Measurements from ENCODE around the gene DNAJC5G.
A peak's percentile ranks its signal among the peaks of the same experiment; 100 is the strongest.

The DNAJC5G gene

GRCh38 chr2:27247893-27248292, 27.3 kb upstream of the DNAJC5G start:
- Histone ChIP-seq H3K9me3 (no peaks in the 10 kb centered on the region), H3K4me1 (peaks cover 0 to 16% (median 3%) of the 10 kb centered on the region in 4 donors), H3K36me3 (peaks cover 10 to 23% (median 19%) of the 10 kb centered on the region in 3 donors), H3K27ac (no peak overlapping the region), H3K4me3 (no peak overlapping the region), H3K27me3 (no peaks in the 10 kb centered on the region)
- no peak for TF ChIP-seq CTCF (IDR thresholded peaks at IDR 0.05)
- no peak for DNase-seq
- intact Hi-C loops (cut with DNase I; ENCODE audit: low total_unique reads), result no loop called here

GRCh38 chr2:27249159-27249890, 25.9 kb upstream of the DNAJC5G start:
- no peaks in the 10 kb centered on the region for H3K27me3 ChIP-seq
- peaks cover 0 to 8% (median 6%) of the 10 kb centered on the region in 3 donors for H3K36me3 ChIP-seq
- no peak for DNase-seq
- TF ChIP-seq CTCF (IDR thresholded peaks at IDR 0.05), result no peak
- intact Hi-C loops (cut with DNase I; ENCODE audit: low total_unique reads), result no loop called here
- H3K4me1 ChIP-seq, result peaks cover 0 to 16% (median 3%) of the 10 kb centered on the region in 4 donors
- no peak overlapping the region for H3K4me3 ChIP-seq
- H3K27ac ChIP-seq, result peak overlapping the region in 1 of 2 donors; percentile 9
- H3K9me3 ChIP-seq, result no peaks in the 10 kb centered on the region

DNA sequence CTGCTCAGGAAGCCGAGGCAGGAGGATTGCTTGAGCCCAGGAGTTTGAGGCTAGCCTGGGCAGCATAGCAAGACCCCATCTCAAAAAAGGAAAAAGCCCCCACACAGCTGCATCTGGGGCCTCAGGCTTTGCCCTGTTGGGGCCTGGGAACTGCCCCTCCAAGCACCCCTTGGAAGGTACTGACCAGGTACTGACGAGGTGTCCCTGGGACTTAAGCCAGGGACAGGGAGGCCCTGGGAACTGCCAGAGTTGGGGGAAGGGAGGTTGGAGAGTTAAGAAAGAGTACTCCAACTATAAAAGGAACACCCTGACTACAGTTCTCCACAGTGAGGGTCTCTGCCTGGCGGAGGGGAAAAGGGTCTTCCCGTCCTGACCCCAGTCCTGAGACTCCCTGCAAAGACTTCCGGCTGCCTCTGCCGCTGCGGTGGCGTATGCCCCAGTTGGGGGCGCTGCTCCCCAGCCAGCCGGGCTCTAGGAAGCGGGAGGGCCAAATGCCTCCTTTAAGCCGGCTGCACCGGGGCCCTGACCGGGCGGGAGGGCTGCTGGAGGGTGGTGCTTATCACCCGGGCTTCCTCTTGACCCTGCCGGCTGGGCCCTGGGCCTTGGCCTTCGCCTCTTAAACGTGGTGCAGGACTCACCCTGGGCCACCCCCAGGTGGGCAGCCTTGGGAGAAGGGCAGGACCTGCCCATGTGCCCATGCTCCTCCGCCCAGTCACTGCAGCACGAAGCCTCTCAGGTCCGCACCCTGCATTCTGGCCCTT, 25.2 kb upstream of the DNAJC5G start:
- Histone ChIP-seq H3K9me3 (no peaks in the 10 kb centered on the region), H3K27me3 (no peaks in the 10 kb centered on the region), H3K27ac (no peak overlapping the region), H3K36me3 (peaks cover 0 to under 1% (median 0%) of the 10 kb centered on the region in 3 donors), H3K4me3 (no peak overlapping the region), H3K4me1 (peaks cover 0 to 16% (median 3%) of the 10 kb centered on the region in 4 donors)
- intact Hi-C loops (cut with DNase I; ENCODE audit: low total_unique reads), result no loop called here
- no peak for DNase-seq
- TF ChIP-seq CTCF (IDR thresholded peaks at IDR 0.05), result peak in 1 of 2 experiments; percentile 24

DNA sequence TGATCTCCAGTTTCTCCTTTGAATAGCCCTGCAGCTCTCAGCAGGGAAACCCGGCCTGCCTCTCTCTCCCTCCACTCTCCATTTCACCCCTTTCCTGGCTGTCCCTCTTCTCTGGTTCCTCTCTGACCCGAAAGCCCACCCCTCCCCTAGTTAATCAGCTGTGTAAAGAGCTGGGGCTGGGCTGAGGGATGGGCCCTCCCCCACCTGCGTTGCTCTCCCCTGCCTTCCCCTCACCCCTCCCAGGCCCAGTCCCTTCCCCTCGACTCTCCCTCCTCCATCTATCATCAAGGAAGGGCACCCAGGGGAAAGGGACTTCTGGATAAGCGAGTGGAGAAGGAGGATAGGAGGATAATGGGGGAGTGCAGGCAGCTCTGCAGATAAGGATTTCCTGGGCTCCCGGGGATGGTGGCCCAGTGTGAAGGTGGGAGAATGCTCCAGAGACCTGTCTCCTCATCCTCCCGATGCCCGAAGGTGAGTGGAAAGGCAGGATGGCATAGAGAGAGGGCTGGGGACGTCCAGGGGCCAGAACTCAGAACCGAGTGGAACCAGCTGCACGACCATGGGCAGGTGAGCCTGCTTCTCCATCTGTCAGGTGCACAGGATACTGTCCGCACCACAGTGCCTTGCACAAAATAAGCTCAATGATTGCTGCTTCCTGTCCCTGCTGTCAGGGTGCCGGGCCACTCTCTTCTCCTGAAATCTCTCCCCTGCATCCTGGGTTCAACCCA, 24.4 kb upstream of the DNAJC5G start:
- TF ChIP-seq CTCF (IDR thresholded peaks at IDR 0.05), result no peak
- H3K27ac ChIP-seq, result no peak overlapping the region
- peaks cover 0 to 24% (median 3%) of the 10 kb centered on the region in 4 donors for H3K4me1 ChIP-seq
- no peaks in the 10 kb centered on the region for H3K36me3 ChIP-seq
- no peak for DNase-seq
- no peak overlapping the region for H3K4me3 ChIP-seq
- no peaks in the 10 kb centered on the region for H3K27me3 ChIP-seq
- no peaks in the 10 kb centered on the region for H3K9me3 ChIP-seq
- intact Hi-C loops (cut with DNase I; ENCODE audit: low total_unique reads), result no loop called here

- no peaks in the 10 kb centered on the region for H3K36me3 ChIP-seq
- no peak for TF ChIP-seq CTCF (IDR thresholded peaks at IDR 0.05)
- H3K4me1 ChIP-seq, result peaks cover 0 to 29% (median 3%) of the 10 kb centered on the region in 4 donors
- H3K27me3 ChIP-seq, result no peaks in the 10 kb centered on the region
- no peaks in the 10 kb centered on the region for H3K9me3 ChIP-seq
- no peak overlapping the region for H3K4me3 ChIP-seq
- intact Hi-C loops (cut with DNase I; ENCODE audit: low total_unique reads), result no loop called here
- no peak for DNase-seq
- no peak overlapping the region for H3K27ac ChIP-seq
These were observed 23.5 kb upstream of the DNAJC5G start for GRCh38 chr2:27251766-27252165.
